GM23248 (cell line): ENCODE measurements around the gene TMEM203. TPM values are rescaled to one million over a fixed set of nuclear protein-coding genes. Genes with fewer than 3 reads are reported as not detected.
A peak's percentile ranks its signal among the peaks of the same experiment; 100 is the strongest.

Source experiments
- DNase-seq: peaks from one replicate; pipeline ENCODE4 v3.0.0-alpha.2; 2015
- H2AFZ ChIP-seq: fragments of 200-600 bp; sonication (generic); 2 replicates; pipeline ENCODE4 v1.6.1; 2016; ENCODE audit warnings: antibody characterized with exemption
- H3F3A ChIP-seq: fragments of 200-600 bp; sonication (generic); 2 replicates; pipeline ENCODE4 v1.6.1; 2016; ENCODE audit warnings: mild to moderate bottlenecking, antibody characterized with exemption, mixed run types; ENCODE audit not compliant: insufficient read depth
- H3K27ac ChIP-seq: fragments of 200-600 bp; sonication (generic); 2 replicates; pipeline ENCODE4 v1.5.1; 2016; ENCODE audit warnings: mild to moderate bottlenecking
- H3K27me3 ChIP-seq: fragments of 200-600 bp; sonication (generic); replicated peaks from 2 replicates; pipeline ENCODE4 v1.6.1; 2016; ENCODE audit warnings: mild to moderate bottlenecking; ENCODE audit not compliant: insufficient read depth
- H3K36me3 ChIP-seq: fragments of 200-600 bp; sonication (generic); 2 replicates; pipeline ENCODE4 v1.6.1; 2016; ENCODE audit warnings: low read depth, mild to moderate bottlenecking
- H3K4me1 ChIP-seq: fragments of 200-600 bp; sonication (generic); 2 replicates; pipeline ENCODE4 v1.6.1; 2016; ENCODE audit warnings: mild to moderate bottlenecking; ENCODE audit not compliant: insufficient read depth
- H3K4me2 ChIP-seq: fragments of 200-600 bp; sonication (generic); one replicate; pipeline ENCODE4 v1.6.1; 2016; ENCODE audit warnings: mild to moderate bottlenecking; ENCODE audit not compliant: unreplicated experiment
- H3K4me3 ChIP-seq: fragments of 200-600 bp; sonication (generic); 2 replicates; pipeline ENCODE4 v1.5.1; 2016; ENCODE audit warnings: mild to moderate bottlenecking
- H3K79me2 ChIP-seq: fragments of 200-600 bp; sonication (generic); 2 replicates; pipeline ENCODE4 v1.6.1; 2016; ENCODE audit warnings: mild to moderate bottlenecking; ENCODE audit not compliant: insufficient read depth
- H3K9ac ChIP-seq: fragments of 200-600 bp; sonication (generic); 2 replicates; pipeline ENCODE4 v1.6.1; 2016; ENCODE audit warnings: mild to moderate bottlenecking
- H3K9me2 ChIP-seq: fragments of 200-600 bp; sonication (generic); 2 replicates; pipeline ENCODE4 v1.6.1; 2016; ENCODE audit warnings: mixed run types, mild to moderate bottlenecking, moderate library complexity; ENCODE audit not compliant: insufficient read depth
- H3K9me3 ChIP-seq: fragments of 200-600 bp; sonication (generic); one replicate; pipeline ENCODE4 v1.6.1; 2017; ENCODE audit warnings: low read depth
- H4K20me1 ChIP-seq: fragments of 200-600 bp; sonication (generic); 2 replicates; pipeline ENCODE4 v1.6.0; 2016; ENCODE audit not compliant: insufficient read depth
- EZH2 ChIP-seq: fragments of 200-600 bp; sonication (generic); IDR thresholded peaks from 2 replicates; pipeline ENCODE4 v1.6.1; 2018; ENCODE audit warnings: antibody characterized with exemption, mild to moderate bottlenecking; ENCODE audit not compliant: insufficient read depth, poor library complexity, severe bottlenecking
- EZH2phosphoT487 ChIP-seq: fragments of 200-600 bp; sonication (generic); IDR thresholded peaks from 2 replicates; pipeline ENCODE4 v1.6.1; 2018; ENCODE audit warnings: antibody characterized with exemption, moderate library complexity, mild to moderate bottlenecking, low read depth; ENCODE audit not compliant: insufficient read depth
- WGBS, 2 experiments: methylation state at CpG; one replicate each; pipeline ENCODE4 v1.1.6; 2015 to 2017; ENCODE audit warnings: low lambda C conversion rate in 2 of 2, low coverage in 1 of 2; ENCODE audit errors: missing lambda C conversion rate in 2 of 2; 5-methylcytosine and 5-hydroxymethylcytosine counted together
- in situ Hi-C: fragments of 300-500 bp; cut with MboI; formaldehyde crosslinking; loops from 2 replicates; pipeline ENCODE4 v1.15.0; 2020
- polyA plus RNA-seq: library from polyadenylated mRNA; unstranded; fragments of >200 nt; fragmentation: Nextera tagmentation; extraction: Ambion mirVana; gene quantifications from 2 replicates; pipeline ENCODE4 v1.2.1, GENCODE V29; 2016
- total RNA-seq: library from RNA; depleted of rRNA; stranded (reverse); fragments of >200 nt; shearing (Covaris generic); gene quantifications from 2 replicates; pipeline ENCODE4 v1.2.3, GENCODE V29; 2014

Gene TMEM203
- total and polyA plus RNA-seq, 2 experiments from 2014 or later, result 46.9 to 52.9 TPM

GRCh38 chr9:137160054-137160425 lies 45.4 kb downstream of the TMEM203 start:
- H3K79me2 ChIP-seq, result no peaks in the 10 kb centered on the region
- in situ Hi-C loops, result no loop called here

GRCh38 chr9:137159105-137160053 lies 46.1 kb downstream of the TMEM203 start:
- in situ Hi-C loops, result no loop called here

More at GRCh38 chr9:137160054-137160425, 45.4 kb downstream of the TMEM203 start:
- Histone ChIP-seq H3K9me2 (no peaks in the 10 kb centered on the region), H3K36me3 (no peaks in the 10 kb centered on the region), H3K4me2 (no peak overlapping the region), H3K4me1 (no peaks in the 10 kb centered on the region), H4K20me1 (no peaks in the 10 kb centered on the region), H3K4me3 (no peak overlapping the region), H3K9me3 (no peaks in the 10 kb centered on the region), H3K9ac (no peak overlapping the region), H3F3A (no peaks in the 10 kb centered on the region), H2AFZ (no peak overlapping the region), H3K27me3 (peaks cover 31% of the 10 kb centered on the region), H3K27ac (no peak overlapping the region)
- no peak for DNase-seq
- 35 to 43% methylated on average over 16 to 17 of the region's 17 CpGs for WGBS, 2 experiments
- TF ChIP-seq EZH2phosphoT487 (no peak), EZH2 (no peak)

GRCh38 chr9:137158625-137159024 lies 46.8 kb downstream of the TMEM203 start:
- DNase-seq, result no peak
- in situ Hi-C loops, result no loop called here
- Histone ChIP-seq H2AFZ (no peak overlapping the region), H3K27ac (no peak overlapping the region), H3K4me1 (no peaks in the 10 kb centered on the region), H3K4me3 (no peak overlapping the region), H3K36me3 (no peaks in the 10 kb centered on the region), H3K9me3 (no peaks in the 10 kb centered on the region), H3K27me3 (peaks cover 28% of the 10 kb centered on the region), H3F3A (no peaks in the 10 kb centered on the region), H3K9ac (no peak overlapping the region), H3K9me2 (no peaks in the 10 kb centered on the region), H3K4me2 (no peak overlapping the region), H4K20me1 (no peaks in the 10 kb centered on the region), H3K79me2 (no peaks in the 10 kb centered on the region)
- TF ChIP-seq EZH2 (no peak), EZH2phosphoT487 (no peak)
- 0 to 17% methylated on average over 1 to 4 of the region's 4 CpGs for WGBS, 2 experiments

More at GRCh38 chr9:137159105-137160053, 46.1 kb downstream of the TMEM203 start:
- Histone ChIP-seq H3K79me2 (no peaks in the 10 kb centered on the region), H3K27me3 (peaks cover 28% of the 10 kb centered on the region), H3K9me2 (no peaks in the 10 kb centered on the region), H3K9ac (no peak overlapping the region), H3K9me3 (no peaks in the 10 kb centered on the region), H2AFZ (no peak overlapping the region), H3K36me3 (no peaks in the 10 kb centered on the region), H3K27ac (no peak overlapping the region), H3F3A (no peaks in the 10 kb centered on the region), H3K4me3 (no peak overlapping the region), H4K20me1 (no peaks in the 10 kb centered on the region), H3K4me2 (no peak overlapping the region), H3K4me1 (no peaks in the 10 kb centered on the region)
- TF ChIP-seq EZH2 (peak; percentile 29), EZH2phosphoT487 (no peak)
- DNase-seq, result no peak
- 31 to 35% methylated on average over 14 of the region's 14 CpGs for WGBS, 2 experiments

- Histone ChIP-seq H3K79me2 (no peaks in the 10 kb centered on the region), H3K9ac (no peak overlapping the region), H3K4me3 (no peak overlapping the region), H3K27me3 (peaks cover 28% of the 10 kb centered on the region), H3K9me3 (no peaks in the 10 kb centered on the region), H3K9me2 (no peaks in the 10 kb centered on the region), H2AFZ (no peak overlapping the region), H4K20me1 (no peaks in the 10 kb centered on the region), H3F3A (no peaks in the 10 kb centered on the region), H3K36me3 (no peaks in the 10 kb centered on the region), H3K4me2 (no peak overlapping the region), H3K27ac (no peak overlapping the region), H3K4me1 (no peaks in the 10 kb centered on the region)
- peak; percentile 64 for DNase-seq
- TF ChIP-seq EZH2phosphoT487, result no peak
- in situ Hi-C loops, result no loop called here
- WGBS, 2 experiments, result 0 to 3% methylated on average over 17 to 19 of the region's 19 CpGs
Observed at GRCh38 chr9:137157618-137158415, 47.6 kb downstream of the TMEM203 start.
